ENCODE measurements around the gene TMBIM6.

GRCh38 chr12:49800421-49801140, 59.2 kb downstream of the TMBIM6 start:
- TF ChIP-seq, protein P1, sequence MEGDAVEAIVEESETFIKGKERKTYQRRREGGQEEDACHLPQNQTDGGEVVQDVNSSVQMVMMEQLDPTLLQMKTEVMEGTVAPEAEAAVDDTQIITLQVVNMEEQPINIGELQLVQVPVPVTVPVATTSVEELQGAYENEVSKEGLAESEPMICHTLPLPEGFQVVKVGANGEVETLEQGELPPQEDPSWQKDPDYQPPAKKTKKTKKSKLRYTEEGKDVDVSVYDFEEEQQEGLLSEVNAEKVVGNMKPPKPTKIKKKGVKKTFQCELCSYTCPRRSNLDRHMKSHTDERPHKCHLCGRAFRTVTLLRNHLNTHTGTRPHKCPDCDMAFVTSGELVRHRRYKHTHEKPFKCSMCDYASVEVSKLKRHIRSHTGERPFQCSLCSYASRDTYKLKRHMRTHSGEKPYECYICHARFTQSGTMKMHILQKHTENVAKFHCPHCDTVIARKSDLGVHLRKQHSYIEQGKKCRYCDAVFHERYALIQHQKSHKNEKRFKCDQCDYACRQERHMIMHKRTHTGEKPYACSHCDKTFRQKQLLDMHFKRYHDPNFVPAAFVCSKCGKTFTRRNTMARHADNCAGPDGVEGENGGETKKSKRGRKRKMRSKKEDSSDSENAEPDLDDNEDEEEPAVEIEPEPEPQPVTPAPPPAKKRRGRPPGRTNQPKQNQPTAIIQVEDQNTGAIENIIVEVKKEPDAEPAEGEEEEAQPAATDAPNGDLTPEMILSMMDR (IDR thresholded peaks at IDR 0.05; ENCODE audit: poor library complexity), result no peak
- no peak for TF ChIP-seq EZH2phosphoT487 (IDR thresholded peaks at IDR 0.05; ENCODE audit: low read depth, severe bottlenecking, unreplicated experiment)
- no peak for TF ChIP-seq EZH2 (IDR thresholded peaks at IDR 0.05; ENCODE audit: borderline replicate concordance)
